ENCODE measurements around the gene FAM83E.
"Not testable (repeated sequence)": the region's sequence is repeated elsewhere in the genome, so short reads cannot be mapped to it uniquely, and the experiment has no call there.

Gene FAM83E

DNA sequence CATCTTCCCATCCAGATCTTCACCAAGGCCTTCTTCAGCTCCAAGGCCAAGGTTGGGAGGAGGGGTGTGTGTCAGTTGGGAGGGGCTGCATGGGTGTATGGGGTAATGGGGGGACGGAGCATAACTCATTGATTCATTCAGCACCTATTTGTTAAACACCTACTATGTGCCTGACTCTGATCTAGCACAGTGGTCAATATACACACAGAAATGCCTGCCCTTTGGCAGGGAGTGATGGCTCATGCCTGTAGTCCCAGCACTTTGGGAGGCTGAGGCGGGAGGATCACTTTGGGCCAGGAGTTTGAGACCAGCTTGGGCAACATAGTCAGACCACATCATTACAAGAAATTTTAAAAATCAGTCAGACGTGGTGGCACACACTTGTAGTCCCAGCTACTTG is 27.5 kb downstream of the FAM83E start:
- no peak overlapping the region for H3K4me3 ChIP-seq (ENCODE audit: low read depth, low read length)
- TF ChIP-seq, protein P1, sequence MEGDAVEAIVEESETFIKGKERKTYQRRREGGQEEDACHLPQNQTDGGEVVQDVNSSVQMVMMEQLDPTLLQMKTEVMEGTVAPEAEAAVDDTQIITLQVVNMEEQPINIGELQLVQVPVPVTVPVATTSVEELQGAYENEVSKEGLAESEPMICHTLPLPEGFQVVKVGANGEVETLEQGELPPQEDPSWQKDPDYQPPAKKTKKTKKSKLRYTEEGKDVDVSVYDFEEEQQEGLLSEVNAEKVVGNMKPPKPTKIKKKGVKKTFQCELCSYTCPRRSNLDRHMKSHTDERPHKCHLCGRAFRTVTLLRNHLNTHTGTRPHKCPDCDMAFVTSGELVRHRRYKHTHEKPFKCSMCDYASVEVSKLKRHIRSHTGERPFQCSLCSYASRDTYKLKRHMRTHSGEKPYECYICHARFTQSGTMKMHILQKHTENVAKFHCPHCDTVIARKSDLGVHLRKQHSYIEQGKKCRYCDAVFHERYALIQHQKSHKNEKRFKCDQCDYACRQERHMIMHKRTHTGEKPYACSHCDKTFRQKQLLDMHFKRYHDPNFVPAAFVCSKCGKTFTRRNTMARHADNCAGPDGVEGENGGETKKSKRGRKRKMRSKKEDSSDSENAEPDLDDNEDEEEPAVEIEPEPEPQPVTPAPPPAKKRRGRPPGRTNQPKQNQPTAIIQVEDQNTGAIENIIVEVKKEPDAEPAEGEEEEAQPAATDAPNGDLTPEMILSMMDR (IDR thresholded peaks at IDR 0.05; ENCODE audit: insufficient read depth, low read length, missing control alignments): no peak
- POLR2A ChIA-PET: no interaction called here
- CTCF ChIA-PET: interaction anchor here (1.0 to 12.9 kb wide), 13 partner anchors 8 to 266 kb away, joined by 3 to 405 read pairs (median 6); a partner anchor contains a TSS
- DNase-seq (ENCODE audit: low read depth, low spot score): no peak

DNA sequence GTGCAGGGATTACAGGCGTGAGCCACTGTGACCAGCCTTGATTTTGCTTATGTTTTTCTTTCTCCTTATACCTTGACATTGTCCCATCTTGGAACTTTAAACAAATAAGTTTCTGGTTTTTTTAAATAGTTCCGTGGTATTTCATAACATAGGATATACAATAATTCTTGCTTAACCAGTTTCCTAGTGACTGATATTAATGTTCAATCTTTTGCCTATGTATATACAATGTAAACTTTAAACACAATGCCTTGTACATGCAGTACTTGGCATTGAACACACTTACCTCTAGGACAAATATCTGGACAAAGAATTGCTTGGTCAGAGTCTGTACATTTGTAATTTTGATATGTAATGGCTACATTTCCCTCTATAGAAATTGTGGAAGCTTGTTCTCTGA is 32.7 kb downstream of the FAM83E start:
- H3K4me3 ChIP-seq (ENCODE audit: low read depth, low read length): no peak overlapping the region
- DNase-seq (ENCODE audit: low read depth, low spot score): no peak
- CTCF ChIA-PET: interaction anchor here (0.8 to 12.9 kb wide), 5 partner anchors 14 to 270 kb away, joined by 3 to 405 read pairs (median 12); no protein-coding TSS in a partner anchor
- TF ChIP-seq, protein P1 (IDR thresholded peaks at IDR 0.05; ENCODE audit: insufficient read depth, low read length, missing control alignments): no peak
- POLR2A ChIA-PET: no interaction called here

DNA sequence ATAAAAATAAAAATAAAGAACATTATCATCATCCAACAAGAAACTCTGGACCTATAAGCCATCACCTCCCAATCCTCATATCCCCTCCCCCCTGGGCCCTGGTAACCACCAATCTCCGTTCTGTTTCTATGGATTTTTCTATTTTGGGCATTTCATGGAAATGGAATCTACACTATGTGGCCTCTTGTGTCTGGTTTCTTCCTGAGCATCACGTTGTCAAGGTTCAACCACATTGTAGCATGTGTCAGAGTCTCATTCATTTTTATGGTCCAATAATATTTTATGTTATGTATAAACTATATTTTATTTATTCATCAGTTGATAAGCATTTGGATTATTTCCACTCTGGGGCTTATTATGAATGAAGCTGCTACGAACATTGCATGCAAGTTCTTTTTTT is 36.0 kb downstream of the FAM83E start:
- ChIA-PET POLR2A (no interaction called here), CTCF (interaction anchor here (0.7 to 12.9 kb wide), 5 partner anchors 9 to 87 kb away, joined by 3 to 405 read pairs (median 9); no protein-coding TSS in a partner anchor)
- no peak overlapping the region for H3K4me3 ChIP-seq (ENCODE audit: low read depth, low read length)
- no peak for DNase-seq (ENCODE audit: low read depth, low spot score)
- TF ChIP-seq, protein P1 (IDR thresholded peaks at IDR 0.05; ENCODE audit: insufficient read depth, low read length, missing control alignments): no peak

DNA sequence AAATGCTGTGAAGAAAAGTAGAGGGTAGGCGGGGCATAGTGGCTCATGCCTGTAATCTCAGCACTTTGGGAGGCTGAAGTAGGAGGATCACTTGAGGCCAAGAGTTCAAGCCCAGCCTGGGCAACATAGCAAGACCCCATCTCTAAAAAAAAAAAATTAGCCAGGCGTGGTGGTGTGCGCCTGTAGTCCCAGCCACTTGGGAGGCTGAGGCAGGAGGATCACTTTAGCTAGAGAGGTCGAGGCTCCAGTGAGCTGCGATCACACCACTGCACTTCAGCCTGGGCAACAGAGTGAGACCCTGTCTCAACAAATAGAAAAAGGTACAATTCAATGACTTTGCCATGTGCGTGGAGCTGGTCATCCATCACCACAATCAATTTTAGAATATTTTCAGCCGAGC is 37.0 kb downstream of the FAM83E start:
- CTCF ChIA-PET: interaction anchor here (1.0 to 2.3 kb wide), 3 partner anchors 11 to 82 kb away, joined by 3 to 9 read pairs (median 4); no protein-coding TSS in a partner anchor
- POLR2A ChIA-PET; H3K4me3 ChIP-seq (ENCODE audit: low read depth, low read length); DNase-seq (ENCODE audit: low read depth, low spot score): not testable (repeated sequence)

DNA sequence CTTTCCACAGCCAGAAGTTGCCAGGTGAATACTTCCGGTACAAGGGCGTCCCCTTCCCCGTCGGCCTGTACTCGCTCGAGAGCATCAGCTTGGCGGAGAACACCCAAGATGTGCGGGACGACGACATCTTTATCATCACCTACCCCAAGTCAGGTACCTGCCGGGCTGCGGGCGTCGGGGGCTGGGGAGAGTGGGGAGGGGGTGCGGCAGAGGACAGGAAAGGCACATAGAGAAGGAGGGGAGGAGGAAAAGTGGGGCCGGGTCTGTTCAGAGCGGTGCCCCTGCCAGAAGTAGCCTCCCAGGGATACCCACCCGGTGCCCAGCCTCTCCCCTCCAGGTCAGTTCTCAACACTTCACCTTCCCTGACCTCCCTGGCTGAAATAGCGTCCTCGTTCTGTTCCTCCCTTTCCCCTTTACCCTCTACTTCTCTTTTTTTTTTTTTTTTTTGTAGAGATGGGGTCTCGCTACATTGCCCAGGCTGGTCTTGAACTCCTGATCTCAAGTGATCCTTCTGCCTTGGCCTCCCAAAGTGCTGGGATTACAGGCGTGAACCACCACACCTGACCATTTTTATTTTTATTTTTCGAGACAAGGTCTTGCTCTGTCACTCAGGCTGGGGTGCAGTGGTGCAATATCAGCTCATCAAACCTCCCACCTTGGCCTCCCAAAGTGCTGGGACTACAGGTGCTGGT is 38.8 kb downstream of the FAM83E start:
- H3K4me3 ChIP-seq (ENCODE audit: low read depth, low read length): no peak overlapping the region
- ChIA-PET POLR2A (no interaction called here), CTCF (interaction anchor here (1.2 to 4.2 kb wide), 2 partner anchors 8 to 13 kb away, joined by 6 to 30 read pairs; no protein-coding TSS in a partner anchor)
- DNase-seq (ENCODE audit: low read depth, low spot score): no peak
- TF ChIP-seq, protein P1 (IDR thresholded peaks at IDR 0.05; ENCODE audit: insufficient read depth, low read length, missing control alignments): no peak

DNA sequence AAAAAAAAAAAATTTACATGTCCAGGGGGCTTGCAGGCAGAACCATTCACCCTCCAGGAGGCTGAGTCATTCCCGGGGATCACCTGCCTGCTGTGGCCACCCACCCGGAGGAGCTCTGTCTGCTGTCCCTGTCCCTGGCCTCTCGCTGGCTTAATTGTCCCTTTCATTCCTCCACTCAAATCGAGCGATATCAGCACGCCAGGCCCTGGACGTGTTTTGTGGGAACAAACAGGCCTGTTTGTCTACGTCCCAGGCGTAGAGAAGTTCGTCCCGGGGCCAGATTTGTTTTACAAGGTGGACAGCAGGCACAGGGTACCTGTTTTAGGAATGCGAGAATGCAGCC is 41.7 kb downstream of the FAM83E start:
- ChIA-PET POLR2A (no interaction called here), CTCF (interaction anchor here (1.5 to 4.2 kb wide), 3 partner anchors 11 to 84 kb away, joined by 6 to 30 read pairs (median 9); no protein-coding TSS in a partner anchor)
- no peak overlapping the region for H3K4me3 ChIP-seq (ENCODE audit: low read depth, low read length)
- TF ChIP-seq, protein P1 (IDR thresholded peaks at IDR 0.05; ENCODE audit: insufficient read depth, low read length, missing control alignments): no peak
- no peak for DNase-seq (ENCODE audit: low read depth, low spot score)

Measured in AG04449 (cell line).